GM12878 (cell line): ENCODE measurements around the gene FUS. TPM values are rescaled to one million over a fixed set of nuclear protein-coding genes. Genes with fewer than 3 reads are reported as not detected.

Experiments used
- ATAC-seq: fragments of 200-7000 bp; cut with Tn5 transposase; 3 replicates; pipeline ENCODE4 v1.9.1; 2020; ENCODE audit warnings: mild to moderate bottlenecking, moderate library complexity
- BruUV-seq: library from RNA; stranded (reverse); fragments of 400-500 nt; replicated peaks from 2 replicates; lab custom pipeline; 2021; lab: Mats Ljungman, UMichigan
- CTCF ChIA-PET: fragments of 300-600 bp; sonication (Branson Sonifier 250); formaldehyde crosslinking; extraction: SDS; loops from one replicate; lab custom pipeline; 2021; ENCODE audit warnings: inconsistent platforms; lab: Yijun Ruan, JAX
- POLR2A ChIA-PET: fragments of 350-600 bp; formaldehyde crosslinking; extraction: SDS; loops from one replicate; lab custom pipeline; 2021; ENCODE audit warnings: inconsistent platforms; lab: Charles Lee
- RAD21 ChIA-PET: fragments of 300-600 bp; sonication (Branson Sonifier 250); formaldehyde crosslinking; loops from one replicate; lab custom pipeline; 2023; ENCODE audit warnings: antibody characterized with exemption; ENCODE audit not compliant: unreplicated experiment; lab: Charles Lee
- SMC1A ChIA-PET: fragments of 300-600 bp; sonication (Branson Sonifier 250); formaldehyde crosslinking; loops from one replicate; lab custom pipeline; 2023; ENCODE audit not compliant: unreplicated experiment, uncharacterized antibody; lab: Charles Lee
- DNase-seq: peaks from one replicate; pipeline ENCODE4 v3.0.0-alpha.2; 2011; ENCODE audit warnings: low read depth, low spot score
- FAIRE-seq: peaks from 3 replicates; lab custom pipeline; 2011; peaks lifted over from hg19 to GRCh38; lab: Jason Lieb, UNC
- H2AFZ ChIP-seq: 2 replicates; pipeline ENCODE4 v1.6.0; 2011; ENCODE audit warnings: low read depth, low read length, control low read depth; ENCODE audit not compliant: control insufficient read depth
- H3K27ac ChIP-seq: 2 replicates; pipeline ENCODE4 v1.5.1; 2011; ENCODE audit warnings: control low read depth; ENCODE audit not compliant: control insufficient read depth, insufficient read depth
- H3K27me3 ChIP-seq, 2 experiments: replicated peaks in 1 of 2; 2 replicates each; pipeline versions ENCODE4 v1.6.0 to v1.6.1; 2011; ENCODE audit warnings: low read length in 1 of 2; ENCODE audit not compliant: control insufficient read depth in 2 of 2, insufficient read depth in 2 of 2
- H3K36me3 ChIP-seq, 2 experiments: 2 replicates each; pipeline ENCODE4 v1.5.1; 2011; ENCODE audit warnings: low read length in 1 of 2; ENCODE audit not compliant: control insufficient read depth in 2 of 2, insufficient read depth in 2 of 2
- H3K4me1 ChIP-seq: 2 replicates; pipeline ENCODE4 v1.6.1; 2011; ENCODE audit warnings: mild to moderate bottlenecking, low read length, moderate library complexity, mixed read lengths; ENCODE audit not compliant: control insufficient read depth, insufficient read depth
- H3K4me2 ChIP-seq: 2 replicates; pipeline ENCODE4 v1.6.0; 2011; ENCODE audit warnings: control low read depth; ENCODE audit not compliant: control insufficient read depth, insufficient read depth
- H3K4me3 ChIP-seq: fragments of 200-600 bp; sonication (generic); 2 replicates; pipeline ENCODE4 v1.5.1; 2016
- H3K79me2 ChIP-seq: 2 replicates; pipeline ENCODE4 v1.6.0; 2011; ENCODE audit warnings: low read length; ENCODE audit not compliant: control insufficient read depth, insufficient read depth
- H3K9ac ChIP-seq: 2 replicates; pipeline ENCODE4 v1.8.0; 2011; ENCODE audit warnings: low read length, control low read depth, mixed read lengths; ENCODE audit not compliant: control insufficient read depth, insufficient read depth
- H3K9me3 ChIP-seq: replicated peaks from 3 replicates; pipeline ENCODE4 v1.5.1; 2011; ENCODE audit warnings: mild to moderate bottlenecking, low read length; ENCODE audit not compliant: control insufficient read depth, insufficient read depth
- H4K20me1 ChIP-seq: 2 replicates; pipeline ENCODE4 v1.6.0; 2011; ENCODE audit not compliant: control insufficient read depth, insufficient read depth
- BACH1 ChIP-seq: fragments of 450-650 bp; IDR thresholded peaks from 2 replicates; pipeline ENCODE4 v1.6.1; 2017; ENCODE audit warnings: mild to moderate bottlenecking, borderline replicate concordance
- ESRRA ChIP-seq: IDR thresholded peaks from 2 replicates; pipeline ENCODE4 v1.6.1; 2012; ENCODE audit warnings: mild to moderate bottlenecking, low read length, improper control_type of control experiment
- HCFC1 ChIP-seq: fragments of 150-350 bp; IDR thresholded peaks from 2 replicates; pipeline ENCODE4 v1.6.1; 2014; ENCODE audit warnings: low read length
- KDM1A ChIP-seq: fragments of 200-600 bp; sonication (generic); IDR thresholded peaks from 2 replicates; pipeline ENCODE4 v1.6.1; 2016; ENCODE audit warnings: borderline replicate concordance
- MEF2B ChIP-seq: fragments of 450-650 bp; IDR thresholded peaks from 2 replicates; pipeline ENCODE4 v1.6.1; 2018; ENCODE audit warnings: mild to moderate bottlenecking, moderate library complexity; ENCODE audit not compliant: partially characterized antibody, poor library complexity, severe bottlenecking
- NR2C1 ChIP-seq: fragments of 450-650 bp; IDR thresholded peaks from 2 replicates; pipeline ENCODE4 v1.6.1; 2017; ENCODE audit warnings: antibody characterized with exemption, mild to moderate bottlenecking, moderate library complexity
- POLR2A ChIP-seq: IDR thresholded peaks from 2 replicates; pipeline ENCODE4 v1.6.1; 2011; ENCODE audit warnings: low read depth, mild to moderate bottlenecking, low read length
- POLR2AphosphoS5 ChIP-seq: IDR thresholded peaks from 2 replicates; pipeline ENCODE4 v1.6.1; 2011; ENCODE audit warnings: mild to moderate bottlenecking, low read length, inconsistent platforms
- RAD51 ChIP-seq: fragments of 450-650 bp; IDR thresholded peaks from 2 replicates; pipeline ENCODE4 v1.6.1; 2016; ENCODE audit warnings: moderate library complexity, mild to moderate bottlenecking, inconsistent platforms
- RUNX3 ChIP-seq: IDR thresholded peaks from 2 replicates; pipeline ENCODE4 v1.6.1; 2012; ENCODE audit warnings: low read length, inconsistent platforms
- STAT1 ChIP-seq: fragments of 450-650 bp; conservative IDR thresholded peaks from 2 replicates; pipeline ENCODE4 v1.6.1; 2014; ENCODE audit warnings: antibody characterized with exemption, mild to moderate bottlenecking
- SUZ12 ChIP-seq: fragments of 200-600 bp; sonication (generic); IDR thresholded peaks from one replicate; pipeline ENCODE4 v1.6.1; 2018; ENCODE audit warnings: antibody characterized with exemption, mild to moderate bottlenecking; ENCODE audit not compliant: unreplicated experiment
- ZBED1 ChIP-seq: IDR thresholded peaks from 2 replicates; pipeline ENCODE4 v1.6.1; 2016; ENCODE audit warnings: borderline replicate concordance
- ZNF622 ChIP-seq: fragments of 450-650 bp; IDR thresholded peaks from 2 replicates; pipeline ENCODE4 v1.6.1; 2017; ENCODE audit warnings: mild to moderate bottlenecking, inconsistent platforms
- ZZZ3 ChIP-seq: IDR thresholded peaks from 2 replicates; pipeline ENCODE4 v1.6.1; 2011; ENCODE audit warnings: low read depth; ENCODE audit not compliant: control insufficient read depth, insufficient read length
- WGBS: methylation state at CpG from one replicate; pipeline ENCODE4 v1.1.6; 2016; ENCODE audit warnings: low lambda C conversion rate; ENCODE audit not compliant: insufficient replicate concordance, insufficient coverage; ENCODE audit errors: missing lambda C conversion rate; 5-methylcytosine and 5-hydroxymethylcytosine counted together
- in situ Hi-C: fragments of 300-500 bp; cut with MboI; formaldehyde crosslinking; loops from 9 replicates; pipeline ENCODE4 v1.14.3; 2018; ENCODE audit warnings: mixed read lengths
- intact Hi-C: fragments of 100-400 bp; cut with micrococcal nuclease; formaldehyde crosslinking; loops from one replicate; pipeline ENCODE4 v1.14.2; 2022; ENCODE audit not compliant: unreplicated experiment
- polyA plus RNA-seq, 11 experiments: library from polyadenylated mRNA; depleted of rRNA in 4 of 11; unstranded in 6 of 11; stranded (reverse) in 5 of 11; fragments of >200 nt; fragmentation: Nextera tagmentation in 4 of 11; fragmentation: Illumina TruSeq in 1 of 11; extraction: Ambion mirVana in 4 of 11; extraction: Trizol in 1 of 11; gene quantifications; 1 replicate in 1 of 11; 2 replicates in 10 of 11; pipeline versions ENCODE4 v1.2.1 to v1.2.3, GENCODE V29; 2011 to 2016; ENCODE audit warnings: inconsistent platforms in 2 of 11, missing spikeins in 2 of 11, low read depth in 1 of 11
- total RNA-seq, 4 experiments: library from RNA; depleted of rRNA in 3 of 4; stranded (reverse); fragments of >200 nt in 3 of 4; fragmentation: Illumina TruSeq in 1 of 4; extraction: Trizol in 1 of 4; gene quantifications; 2 replicates each; pipeline versions ENCODE4 v1.2.1 to v1.2.3, GENCODE V29; 2013 to 2021
- TF ChIP-seq, protein P1 (sequence below): fragments of 450-650 bp; conservative IDR thresholded peaks from 2 replicates; pipeline ENCODE4 v1.6.1; 2017; ENCODE audit warnings: mild to moderate bottlenecking, moderate library complexity

Gene FUS
- total and polyA plus RNA-seq, 10 of the 15 experiments (the other 5 are each of a cell fraction or from before 2014, with no cell fraction given) = 46.8 to 521 (median 347) TPM

DNA sequence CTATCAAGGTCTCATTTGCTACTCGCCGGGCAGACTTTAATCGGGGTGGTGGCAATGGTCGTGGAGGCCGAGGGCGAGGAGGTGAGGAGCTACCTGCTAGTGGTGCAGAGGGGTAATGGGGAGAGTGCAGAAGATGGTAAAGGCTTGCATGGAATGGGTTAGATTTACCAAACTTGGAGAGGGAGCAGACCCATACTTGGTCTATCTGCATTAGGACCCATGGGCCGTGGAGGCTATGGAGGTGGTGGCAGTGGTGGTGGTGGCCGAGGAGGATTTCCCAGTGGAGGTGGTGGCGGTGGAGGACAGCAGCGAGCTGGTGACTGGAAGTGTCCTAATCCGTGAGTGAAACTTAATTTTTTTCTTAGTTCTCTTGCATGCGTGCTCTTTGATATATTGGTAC, 10.1 kb downstream of the FUS start:
- POLR2A ChIA-PET = interaction anchor here (0.5 to 1.4 kb wide), 4 partner anchors 11 to 169 kb away, joined by 4 to 6 read pairs (median 4); partner anchors contain the start of gene PYCARD
- Histone ChIP-seq H3K36me3 (peaks cover 40 to 80% of the 10 kb centered on the region in 2 experiments), H2AFZ (no peak overlapping the region), H3K9me3 (no peaks in the 10 kb centered on the region), H3K27me3 (no peaks in the 10 kb centered on the region), H3K79me2 (peaks cover 38% of the 10 kb centered on the region), H3K9ac (no peak overlapping the region), H3K4me3 (no peak overlapping the region), H3K4me2 (no peak overlapping the region), H3K4me1 (peaks cover 4% of the 10 kb centered on the region), H3K27ac (no peak overlapping the region), H4K20me1 (no peaks in the 10 kb centered on the region; the same call in 1 of the 2 replicates)
- 96% methylated on average over 12 of the region's 12 CpGs for WGBS
- BruUV-seq = no TSS peak
- ATAC-seq (no peak), FAIRE-seq (no peak), DNase-seq (no peak)
- RAD21 ChIA-PET = interaction anchor here (0.9 to 1.6 kb wide), 2 partner anchors 12 to 13 kb away, joined by 3 to 5 read pairs; partner anchors contain the start of gene PYCARD
- intact Hi-C loops (no loop called here), in situ Hi-C loops (no loop called here)
- SMC1A ChIA-PET = interaction anchor here (0.6 to 1.1 kb wide), 3 partner anchors 9 to 13 kb away, joined by 3 read pairs; partner anchors contain the start of gene PYCARD
- no peak for TF ChIP-seq SUZ12
- TF ChIP-seq ESRRA = no peak
- no peak for TF ChIP-seq STAT1
- peak; percentile 69 for TF ChIP-seq POLR2A
- TF ChIP-seq ZBED1 = no peak
- peak; percentile 80 for TF ChIP-seq POLR2AphosphoS5
- CTCF ChIA-PET = interaction anchor here (1.2 kb wide), 2 partner anchors 25 to 195 kb away, joined by 3 read pairs; no protein-coding TSS in a partner anchor

DNA sequence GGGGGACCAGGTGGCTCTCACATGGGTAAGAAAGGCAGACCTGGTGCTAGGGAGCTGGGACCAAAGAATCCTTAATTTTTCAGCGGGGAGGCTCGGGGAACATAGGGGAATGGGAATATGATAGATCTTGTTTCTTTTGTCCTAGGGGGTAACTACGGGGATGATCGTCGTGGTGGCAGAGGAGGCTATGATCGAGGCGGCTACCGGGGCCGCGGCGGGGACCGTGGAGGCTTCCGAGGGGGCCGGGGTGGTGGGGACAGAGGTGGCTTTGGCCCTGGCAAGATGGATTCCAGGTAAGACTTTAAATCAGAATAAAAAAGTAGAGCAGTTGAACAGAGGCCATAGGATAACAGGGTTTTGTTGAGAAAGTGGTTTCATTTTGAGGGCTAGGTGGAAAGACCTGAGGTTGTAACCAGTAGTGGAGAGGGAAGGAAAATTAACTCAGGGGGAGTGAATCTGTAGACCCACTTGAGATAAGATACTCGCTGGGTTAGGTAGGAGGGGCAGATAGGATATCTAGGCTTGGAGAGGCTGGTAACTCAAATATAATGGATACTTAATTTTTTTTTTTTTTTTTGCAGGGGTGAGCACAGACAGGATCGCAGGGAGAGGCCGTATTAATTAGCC, 11.0 kb downstream of the FUS start:
- Histone ChIP-seq H4K20me1 (no peaks in the 10 kb centered on the region; the same call in 1 of the 2 replicates), H3K27me3 (no peaks in the 10 kb centered on the region), H3K36me3 (peaks cover 35 to 79% of the 10 kb centered on the region in 2 experiments), H3K4me1 (peaks cover 4% of the 10 kb centered on the region), H3K4me3 (no peak overlapping the region), H2AFZ (no peak overlapping the region), H3K9ac (no peak overlapping the region), H3K27ac (no peak overlapping the region; the same call in 1 of the 2 replicates), H3K79me2 (peaks cover 30% of the 10 kb centered on the region), H3K4me2 (no peak overlapping the region), H3K9me3 (no peaks in the 10 kb centered on the region)
- CTCF ChIA-PET = interaction anchor here (1.2 kb wide), 1 partner anchor 9 kb away, joined by 3 read pairs; no protein-coding TSS in a partner anchor
- intact Hi-C loops (no loop called here), in situ Hi-C loops (no loop called here)
- ATAC-seq (no peak), DNase-seq (no peak), FAIRE-seq (no peak)
- RAD21 ChIA-PET = interaction anchor here (1.6 kb wide), 1 partner anchor 11 kb away, joined by 5 read pairs; the partner anchor contains the start of gene PYCARD
- WGBS = 97% methylated on average over 17 of the region's 17 CpGs
- BruUV-seq = no TSS peak
- no peak for TF ChIP-seq RUNX3
- no peak for TF ChIP-seq RAD51
- no peak for TF ChIP-seq ZZZ3
- no peak for TF ChIP-seq HCFC1
- TF ChIP-seq KDM1A = no peak
- TF ChIP-seq, protein P1, sequence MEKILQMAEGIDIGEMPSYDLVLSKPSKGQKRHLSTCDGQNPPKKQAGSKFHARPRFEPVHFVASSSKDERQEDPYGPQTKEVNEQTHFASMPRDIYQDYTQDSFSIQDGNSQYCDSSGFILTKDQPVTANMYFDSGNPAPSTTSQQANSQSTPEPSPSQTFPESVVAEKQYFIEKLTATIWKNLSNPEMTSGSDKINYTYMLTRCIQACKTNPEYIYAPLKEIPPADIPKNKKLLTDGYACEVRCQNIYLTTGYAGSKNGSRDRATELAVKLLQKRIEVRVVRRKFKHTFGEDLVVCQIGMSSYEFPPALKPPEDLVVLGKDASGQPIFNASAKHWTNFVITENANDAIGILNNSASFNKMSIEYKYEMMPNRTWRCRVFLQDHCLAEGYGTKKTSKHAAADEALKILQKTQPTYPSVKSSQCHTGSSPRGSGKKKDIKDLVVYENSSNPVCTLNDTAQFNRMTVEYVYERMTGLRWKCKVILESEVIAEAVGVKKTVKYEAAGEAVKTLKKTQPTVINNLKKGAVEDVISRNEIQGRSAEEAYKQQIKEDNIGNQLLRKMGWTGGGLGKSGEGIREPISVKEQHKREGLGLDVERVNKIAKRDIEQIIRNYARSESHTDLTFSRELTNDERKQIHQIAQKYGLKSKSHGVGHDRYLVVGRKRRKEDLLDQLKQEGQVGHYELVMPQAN = no peak
- TF ChIP-seq ZNF622 = no peak
- TF ChIP-seq BACH1 = 0 out of 2 replicates have a peak, but pooled peaks have one; percentile 61
- peak; percentile 63; the same call in 1 of the 2 replicates for TF ChIP-seq POLR2AphosphoS5
- no peak for TF ChIP-seq NR2C1
- no peak for TF ChIP-seq MEF2B
- SMC1A ChIA-PET = no interaction called here
- POLR2A ChIA-PET = interaction anchor here (0.8 to 1.4 kb wide), 2 partner anchors 10 to 12 kb away, joined by 4 read pairs; partner anchors contain the start of gene PYCARD
